AG20443 (cell line): ENCODE measurements around the gene ANKRD66.
"Not testable (repeated sequence)": the region's sequence is repeated elsewhere in the genome, so short reads cannot be mapped to it uniquely, and the experiment has no call there.

Experiments
- DNase-seq: peaks from one replicate; pipeline ENCODE4 v3.0.0; 2012; ENCODE audit warnings: low spot score, mixed read lengths

Gene ANKRD66

DNA sequence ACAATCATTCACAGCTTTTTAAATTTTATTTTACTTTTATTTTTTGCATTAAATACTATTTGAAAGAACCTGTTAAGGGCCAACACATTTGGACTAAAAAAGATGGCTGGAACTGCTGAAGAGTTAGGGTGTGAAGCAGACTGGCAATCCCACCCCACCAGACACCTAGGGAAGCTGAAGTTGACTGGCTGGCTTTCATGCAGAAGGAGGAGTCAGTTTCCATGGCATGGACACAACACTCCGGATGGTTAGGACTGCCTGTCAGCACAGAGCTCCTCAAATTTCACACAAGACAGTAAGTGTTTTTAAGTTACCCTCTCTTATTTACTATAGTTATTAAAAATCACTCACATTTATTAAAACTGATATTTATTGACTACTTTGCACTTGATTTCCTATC, at the start of gene ANKRD66:
Gene ANKRD66, plus strand, starts transcription at position 238 of the 400 bp plus-strand sequence. CDS start 5,016 bp downstream, outside the sequence.
- no peak for DNase-seq

DNA sequence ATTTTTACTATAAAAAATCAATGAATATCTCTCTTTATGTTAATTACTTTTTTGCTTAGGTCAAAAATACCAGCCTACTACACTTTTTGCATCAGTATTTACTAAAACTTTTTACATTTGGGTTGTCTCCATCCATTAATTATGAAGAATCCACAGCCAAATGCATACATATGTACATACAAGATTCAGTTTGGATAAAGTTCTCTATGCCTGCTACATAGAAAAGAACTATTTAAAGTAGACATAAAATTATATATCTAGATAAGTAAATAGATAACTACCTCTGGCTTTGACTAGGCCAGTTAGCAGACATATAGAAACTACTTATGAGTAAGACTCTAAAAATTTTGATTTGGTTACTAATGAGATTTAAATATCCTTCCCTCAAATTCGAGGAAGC, 46.8 kb upstream of the ANKRD66 start:
- no peak for DNase-seq

DNA sequence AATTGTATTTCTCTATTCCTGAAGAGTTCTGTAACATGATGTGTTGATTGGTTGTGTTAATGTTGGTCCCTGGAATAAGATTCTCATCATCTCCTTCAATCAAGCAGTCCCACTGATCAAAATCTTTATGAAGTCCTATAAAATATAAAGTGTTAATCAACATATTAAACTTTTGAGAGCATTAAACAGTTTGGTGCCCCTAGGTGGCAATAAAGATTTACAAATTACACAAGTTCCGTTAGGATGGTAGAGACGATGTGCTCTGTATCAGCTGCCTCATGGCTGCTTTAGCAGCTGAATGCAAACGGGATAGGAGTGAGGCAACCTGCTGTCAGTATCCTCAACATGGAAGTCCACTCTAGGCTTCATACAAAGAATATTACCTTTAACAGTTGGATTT, 42.2 kb upstream of the ANKRD66 start:
- DNase-seq, result no peak

DNA sequence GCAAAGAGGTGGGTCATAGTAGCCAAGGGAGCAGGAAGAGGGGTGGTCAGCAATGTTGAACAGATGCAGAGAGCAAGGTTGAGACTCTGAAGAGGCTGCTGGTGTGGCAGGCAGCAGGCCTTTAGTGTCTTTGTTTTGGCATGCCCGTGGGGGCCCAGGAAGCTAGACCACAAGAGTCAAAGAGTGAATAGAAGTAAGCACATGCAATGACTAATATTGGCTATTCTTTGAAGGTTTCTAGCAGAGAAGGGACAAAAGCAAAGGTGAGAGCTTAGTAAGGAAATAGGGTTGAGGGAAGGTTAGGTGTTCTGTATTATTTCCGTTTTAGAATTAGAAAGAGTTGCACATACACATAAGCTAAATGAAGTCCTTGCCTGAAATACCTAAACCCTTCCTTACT, 40.3 kb upstream of the ANKRD66 start:
- no peak for DNase-seq

DNA sequence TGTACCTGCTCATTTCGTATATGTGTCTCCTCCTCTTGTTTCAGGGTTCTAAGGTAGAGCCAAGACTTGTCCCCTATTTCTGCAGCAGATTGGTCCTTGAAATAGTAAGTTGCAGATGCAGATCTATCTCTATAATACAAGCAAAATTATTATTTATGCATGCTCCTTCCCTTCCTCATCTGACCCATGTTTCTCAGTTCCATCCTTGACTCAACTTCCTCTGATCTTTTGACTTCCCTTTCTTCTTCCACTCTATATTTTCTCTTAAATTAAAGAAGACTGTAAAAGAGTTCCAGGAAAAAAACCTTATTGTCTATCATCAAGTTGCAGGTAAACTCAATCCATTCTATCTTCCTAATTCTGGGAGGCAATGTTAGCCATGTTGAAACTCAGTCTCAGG, 35.2 kb upstream of the ANKRD66 start:
- DNase-seq, result no peak

DNA sequence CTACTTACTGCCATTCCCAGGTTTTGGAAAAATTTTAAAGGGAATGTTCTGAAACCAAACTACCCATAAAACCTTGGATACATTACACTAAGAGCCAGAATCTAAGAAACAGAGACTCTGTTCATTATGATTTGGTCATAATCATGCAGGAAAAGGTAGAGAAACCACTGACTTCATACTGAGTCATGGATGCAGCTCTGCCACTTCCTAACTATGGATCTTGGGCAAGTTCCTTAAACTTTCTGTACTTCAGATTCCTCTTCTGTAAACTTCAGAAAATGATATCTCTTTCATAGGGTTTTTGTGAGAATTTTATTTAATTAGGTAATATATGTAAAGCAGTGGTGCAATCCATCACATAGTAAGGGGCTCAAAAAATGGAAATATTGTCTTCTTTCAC, 31.6 kb upstream of the ANKRD66 start:
- no peak for DNase-seq

DNA sequence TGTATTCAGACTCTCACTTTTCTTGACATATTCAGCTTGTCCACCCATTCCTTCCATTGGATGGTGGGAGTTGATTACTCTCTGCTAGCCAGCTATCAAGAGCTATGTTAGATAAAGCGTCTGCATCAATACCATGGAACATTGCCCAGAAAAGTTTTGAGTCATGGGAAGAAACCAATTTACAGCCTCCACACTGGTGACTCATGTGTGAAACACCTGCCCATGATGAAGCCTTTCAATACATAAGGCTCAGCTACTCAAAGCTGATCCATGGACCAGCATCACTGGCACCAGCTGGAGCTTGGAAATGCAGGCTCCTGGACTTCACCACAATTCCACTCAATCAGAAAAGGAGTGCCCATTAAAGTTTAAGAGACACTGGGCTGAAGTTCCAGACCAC, 27.6 kb upstream of the ANKRD66 start:
- DNase-seq, result no peak

DNA sequence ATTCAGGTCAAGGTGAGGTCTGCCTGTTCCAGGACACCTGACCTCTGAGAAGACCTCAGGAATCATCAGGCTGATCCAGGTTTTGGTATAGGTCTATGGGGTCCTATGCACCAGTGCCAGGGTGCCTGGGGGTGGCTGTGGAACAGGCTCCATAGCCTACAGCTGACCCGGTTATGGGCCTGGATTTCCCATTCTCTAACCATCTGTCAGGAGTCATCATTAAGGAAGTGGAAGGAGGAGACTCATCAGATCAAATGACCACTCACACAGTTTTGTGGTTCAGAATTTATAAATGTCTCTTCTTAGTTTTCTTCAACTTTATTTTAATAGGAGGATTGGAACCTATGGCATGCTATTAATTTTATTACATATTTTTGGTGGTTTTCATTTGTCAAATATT, 26.3 kb upstream of the ANKRD66 start:
- DNase-seq, result no peak

DNA sequence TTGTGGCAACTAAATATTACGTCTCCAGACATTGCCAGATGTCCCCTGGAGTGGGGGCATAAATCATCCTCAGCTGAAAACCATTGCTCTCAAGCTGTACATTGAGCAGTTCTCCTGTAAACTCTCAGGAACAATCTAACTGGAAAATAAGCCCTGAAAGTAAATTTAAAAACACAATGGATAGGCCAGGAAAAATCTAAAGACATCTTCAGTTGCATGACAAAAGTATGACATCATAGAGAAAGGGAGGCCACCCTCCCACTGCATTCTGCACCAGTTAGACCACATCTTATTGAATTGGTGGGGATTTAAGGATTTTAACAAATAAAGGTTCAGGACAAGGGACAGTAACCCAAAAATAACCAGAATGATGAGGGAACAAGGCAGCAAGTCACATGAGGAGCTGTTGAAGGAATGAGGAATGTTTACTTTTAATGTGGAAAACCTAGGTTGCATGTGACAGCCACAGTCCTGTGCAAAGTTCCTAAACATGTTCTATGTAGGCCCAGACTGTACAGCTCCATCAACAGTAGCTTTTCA, 16.9 kb upstream of the ANKRD66 start:
- DNase-seq, result no peak

DNA sequence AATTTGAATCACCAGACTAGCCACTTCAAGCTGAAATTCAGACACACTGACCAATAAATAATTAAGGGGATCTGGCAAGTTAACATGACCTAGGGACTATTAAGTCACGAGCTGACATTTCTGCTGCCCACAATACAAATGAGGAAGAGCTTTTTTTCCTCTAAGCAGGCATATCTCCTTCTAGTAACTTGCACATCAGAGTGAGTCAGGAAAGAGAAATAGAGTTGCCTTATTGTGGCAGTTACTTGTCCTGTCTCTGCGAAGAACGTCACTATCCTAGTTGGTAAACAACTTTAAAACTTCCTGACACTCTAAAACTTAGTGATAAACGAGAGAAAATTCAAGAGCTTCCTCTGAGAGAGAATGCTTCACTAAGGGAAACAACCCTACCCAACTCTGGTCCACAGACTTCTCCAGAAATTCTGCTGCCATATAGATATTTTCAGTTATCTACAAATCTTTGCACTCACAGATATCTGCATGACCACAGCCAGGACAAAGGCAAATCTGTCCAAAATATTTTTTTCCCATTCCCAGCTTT, 15.7 kb upstream of the ANKRD66 start:
- no peak for DNase-seq

DNA sequence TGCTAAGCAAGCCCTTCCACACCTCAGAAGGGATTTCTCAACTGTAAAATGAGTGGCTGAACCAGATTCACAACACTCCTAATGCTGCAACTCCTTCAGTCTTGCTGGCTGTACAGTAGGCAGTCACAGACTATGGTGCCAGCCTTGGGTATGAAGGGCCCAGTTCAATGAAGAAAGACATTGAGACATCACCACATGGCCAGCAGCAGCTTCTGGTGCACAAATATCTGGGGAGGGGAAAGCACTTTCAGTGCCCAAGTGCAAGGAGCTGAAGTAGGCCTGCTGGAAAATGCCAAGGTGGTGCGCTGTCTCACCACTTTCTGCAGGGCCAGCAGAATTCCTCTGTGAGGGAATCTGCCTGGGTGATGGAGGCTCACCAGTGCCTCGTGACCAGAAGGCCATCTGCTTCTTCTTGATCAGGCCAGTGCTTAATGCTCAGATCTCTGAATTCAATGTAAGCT, 13.4 kb upstream of the ANKRD66 start:
- no peak for DNase-seq

DNA sequence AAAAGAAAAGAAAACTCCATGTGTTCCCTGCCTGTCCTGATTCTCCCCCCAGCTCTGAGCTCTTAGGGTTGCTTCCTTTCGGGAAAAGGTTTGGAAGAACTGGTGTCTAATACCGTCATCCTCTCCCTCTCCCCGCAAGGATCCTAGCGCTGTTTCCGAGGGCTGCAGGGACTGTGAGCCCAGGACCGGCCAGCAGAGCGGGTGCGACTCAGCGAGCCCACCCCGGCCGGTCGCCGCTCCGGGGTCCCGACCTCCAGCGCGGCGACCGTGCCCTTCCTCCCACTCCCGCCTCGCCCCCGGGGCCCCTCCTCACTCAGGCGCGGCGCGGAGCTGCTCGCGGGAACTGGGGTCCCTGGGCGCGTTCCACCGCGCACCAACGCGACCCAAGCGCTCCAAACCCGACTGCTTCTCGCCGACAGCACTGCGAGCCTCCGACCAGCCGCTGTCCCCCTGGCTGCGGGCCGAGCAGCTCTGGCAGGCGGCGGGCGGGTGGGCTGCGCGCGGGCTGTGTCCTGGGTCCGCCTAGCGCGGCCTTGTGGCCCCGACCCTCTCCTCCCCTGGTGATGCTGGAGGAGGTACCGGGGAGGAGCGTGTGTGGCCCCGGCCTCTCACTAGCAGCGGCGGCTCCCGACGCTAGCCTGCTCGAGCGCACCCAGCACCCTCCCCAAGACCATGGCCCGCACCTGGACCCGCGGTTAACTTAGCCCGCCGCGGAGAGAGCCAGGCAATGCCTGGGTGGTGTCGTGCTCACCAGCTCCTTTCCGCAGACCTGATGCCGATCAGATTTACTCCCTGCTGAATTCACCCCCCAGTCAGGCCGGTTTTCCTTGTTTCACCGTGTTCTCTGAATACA, 11.6 kb upstream of the ANKRD66 start, which contains the start of gene PLA2G7:
Gene PLA2G7, minus strand, starts transcription at position 509 of the 853 bp plus-strand sequence. CDS start 12,484 bp downstream, outside the sequence.
- DNase-seq, result peak; percentile 49

DNA sequence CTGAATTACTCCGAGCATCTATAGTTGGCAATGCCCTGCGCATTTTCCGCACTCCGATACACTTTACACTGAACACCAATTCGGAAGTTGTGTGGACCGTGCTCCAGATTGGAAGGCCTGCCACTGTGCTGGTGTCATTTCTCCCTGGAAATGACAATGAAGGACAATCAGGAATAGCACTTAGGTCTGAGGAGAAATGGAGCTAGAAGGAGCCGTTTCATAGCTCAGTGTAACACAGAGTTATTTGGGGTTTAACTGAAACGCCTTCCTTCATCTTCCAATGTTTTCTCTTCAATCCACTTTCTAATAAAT, 11.1 kb upstream of the ANKRD66 start:
- DNase-seq, result no peak

DNA sequence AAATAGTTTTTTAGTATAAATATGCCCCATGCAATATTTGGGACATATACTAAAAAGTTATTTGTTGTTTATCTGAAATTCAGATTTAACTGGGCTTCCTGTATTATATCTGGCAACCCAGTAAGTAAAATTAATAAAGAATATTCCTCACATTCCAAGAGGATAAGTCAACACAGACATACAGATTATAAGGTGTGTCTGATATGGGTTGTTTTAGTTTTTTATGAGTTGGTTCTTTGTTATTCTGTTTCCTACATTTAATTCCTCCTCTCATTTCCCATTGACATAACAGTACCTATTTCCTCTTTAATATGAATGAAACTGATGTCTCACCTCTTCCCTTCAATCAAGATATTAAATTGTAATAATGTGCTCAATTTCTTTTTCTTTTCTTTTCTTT, 9.8 kb upstream of the ANKRD66 start:
- no peak for DNase-seq

DNA sequence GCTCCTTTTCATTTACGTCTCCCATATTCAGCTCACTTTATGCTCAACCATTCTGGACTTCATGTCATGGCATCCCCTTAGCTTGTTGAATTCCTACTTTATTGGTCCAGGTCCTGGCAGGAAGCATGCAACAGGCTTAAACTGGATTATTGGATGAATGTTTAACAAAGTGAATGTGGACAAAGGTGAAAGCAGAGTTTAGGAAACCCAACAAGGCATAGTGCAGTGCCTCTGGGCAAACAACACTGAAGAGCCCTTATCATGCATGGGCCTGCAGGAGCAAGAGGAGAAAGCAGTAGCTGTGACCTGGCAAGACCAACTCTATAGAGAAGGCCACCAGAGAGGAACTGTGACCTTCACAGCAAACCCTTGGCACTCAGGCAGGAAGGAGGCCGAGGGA, 5.3 kb upstream of the ANKRD66 start:
- DNase-seq, result no peak

DNA sequence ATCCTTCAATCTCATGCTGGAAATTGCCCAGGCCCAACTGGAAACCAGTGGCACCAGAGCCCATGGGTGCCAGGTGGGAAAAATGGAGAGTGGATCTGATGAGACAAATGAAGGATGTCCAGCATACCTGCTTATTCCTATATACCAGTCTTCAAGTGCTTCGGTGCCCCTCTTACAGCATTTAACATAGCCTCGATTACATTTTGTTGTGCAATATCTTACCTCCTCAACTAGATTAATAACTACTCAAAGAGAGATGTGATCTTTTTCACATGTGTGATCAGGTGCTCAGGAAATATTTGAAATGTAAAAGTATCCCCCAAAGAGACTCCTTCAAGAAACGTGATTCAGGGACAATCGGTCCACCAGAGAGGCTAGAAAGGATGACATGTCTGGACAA, 4.8 kb upstream of the ANKRD66 start:
- no peak for DNase-seq

DNA sequence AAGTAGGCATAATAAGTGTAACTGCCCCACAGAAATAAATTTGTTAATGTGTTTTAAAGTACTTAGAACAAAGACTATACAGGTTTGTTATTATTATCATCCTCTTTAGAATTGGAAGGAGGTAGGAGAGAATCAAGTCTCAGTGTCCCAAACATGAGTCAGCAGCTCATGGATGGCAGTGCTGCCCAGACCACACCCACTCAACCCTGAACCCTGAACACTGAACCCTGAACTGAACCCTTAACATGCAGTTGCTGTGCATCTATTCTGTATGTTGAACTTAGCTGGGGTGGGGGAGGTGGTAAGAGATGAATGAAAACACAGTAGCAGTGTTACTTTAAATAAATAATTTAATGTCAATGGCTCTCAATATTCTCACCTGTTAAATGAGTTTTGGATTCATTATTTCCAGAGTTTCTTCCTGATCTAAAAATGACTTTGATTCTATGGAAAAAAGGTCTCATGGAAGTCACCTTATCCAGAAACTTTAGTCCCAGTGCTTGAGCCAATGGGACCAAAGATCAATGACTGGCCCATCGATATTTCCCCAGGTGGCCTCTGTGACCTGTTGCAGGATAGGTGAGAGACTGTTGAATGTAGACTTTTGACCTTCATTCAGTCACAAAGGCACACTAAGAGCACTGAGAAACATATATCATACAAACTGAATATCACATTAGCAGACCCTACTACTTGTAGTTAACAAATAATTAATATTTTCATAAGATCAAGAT, 3.1 kb upstream of the ANKRD66 start:
- DNase-seq, result no peak

DNA sequence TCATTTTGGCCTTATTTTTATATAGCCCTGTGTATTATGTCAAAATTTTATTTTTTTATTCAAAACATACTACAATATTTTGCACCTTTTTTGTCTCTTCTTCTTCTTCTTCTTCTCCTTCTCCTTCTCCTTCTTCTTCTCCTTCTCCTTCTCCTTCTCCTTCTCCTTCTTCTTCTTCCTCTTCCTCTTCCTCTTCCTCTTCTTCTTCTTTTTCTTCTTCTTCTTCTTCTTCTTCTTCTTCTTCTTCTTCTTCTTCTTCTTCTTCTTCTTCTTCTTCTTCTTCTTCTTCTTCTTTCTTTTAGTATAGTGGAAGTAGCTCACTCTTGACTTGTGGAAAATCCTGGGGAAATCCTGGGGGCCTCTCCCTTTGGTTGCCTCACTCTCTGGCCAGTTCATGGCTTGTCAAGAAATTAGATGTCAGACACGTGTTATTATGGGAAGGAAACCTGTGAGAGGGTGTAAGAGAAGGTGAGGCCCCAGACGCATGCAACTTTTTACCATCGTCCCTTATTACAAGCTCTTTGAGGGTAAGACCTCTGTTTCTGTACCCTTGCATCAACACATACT, 2.5 kb upstream of the ANKRD66 start:
- not testable (repeated sequence) for DNase-seq

DNA sequence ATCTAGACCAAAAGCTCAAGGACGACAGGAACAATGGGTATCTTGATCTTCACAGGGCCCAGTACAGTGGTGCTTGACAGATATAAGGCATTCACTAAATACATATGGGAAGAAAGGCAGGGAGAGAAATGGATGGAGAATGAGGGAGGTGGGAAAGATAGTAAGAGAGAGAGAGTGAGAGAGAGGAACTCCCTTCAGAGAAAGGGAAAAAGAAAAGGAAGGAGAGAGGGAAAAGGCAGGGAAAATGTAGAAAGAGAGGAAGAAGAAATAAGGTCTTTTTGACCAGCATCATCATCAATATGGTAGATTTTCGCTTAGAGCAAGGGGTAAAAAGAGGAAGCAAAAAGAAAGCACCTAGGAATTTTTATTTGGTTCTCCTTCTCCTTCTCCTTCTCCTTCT, 760 bp upstream of the ANKRD66 start:
- no peak for DNase-seq

DNA sequence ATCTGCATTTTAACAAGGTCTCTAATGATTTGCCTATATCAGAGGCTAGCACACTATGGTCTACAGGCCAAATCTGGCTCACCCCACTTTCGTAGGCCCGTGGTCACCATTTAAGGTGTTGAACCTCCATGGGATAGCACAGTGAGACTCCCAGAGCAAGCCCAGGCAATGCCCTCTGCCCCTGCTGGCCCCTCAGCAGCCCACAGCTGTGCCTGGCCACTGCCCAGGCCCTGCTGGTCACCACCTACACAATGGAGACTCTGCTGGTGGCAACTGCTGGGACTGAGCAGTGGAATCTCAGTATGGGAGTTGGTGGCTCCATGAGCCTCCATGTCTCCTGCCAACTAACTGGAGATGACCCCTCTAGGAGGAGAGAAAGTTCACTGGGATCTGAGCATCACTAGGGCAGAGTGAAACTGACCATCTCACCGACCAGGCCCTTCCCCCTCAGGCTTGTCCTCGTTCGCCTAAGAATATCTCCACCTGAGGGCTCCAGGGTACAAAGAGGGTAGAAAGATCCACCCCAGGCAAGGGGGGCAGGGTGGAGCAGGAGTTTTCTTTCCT, 2.3 kb downstream of the ANKRD66 start:
- DNase-seq, result no peak

DNA sequence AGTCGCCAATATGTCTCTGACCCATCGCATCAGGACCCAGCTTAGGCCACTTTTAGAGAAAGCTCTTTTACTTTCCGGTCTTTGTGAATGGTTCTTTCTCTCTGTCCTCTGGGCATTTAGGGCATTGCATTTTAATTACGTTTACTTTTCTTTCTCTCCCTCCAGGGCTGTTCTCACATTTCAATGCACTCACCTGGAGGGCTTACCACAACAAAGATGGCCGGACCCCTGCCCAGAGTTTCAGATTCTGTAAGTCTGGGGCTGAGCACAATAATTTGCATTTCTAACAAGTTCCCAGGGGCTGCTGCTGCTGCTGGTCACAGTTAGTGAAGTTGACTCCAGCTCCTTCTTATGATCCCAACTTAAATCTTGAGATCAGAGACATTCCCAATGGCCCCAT, 3.0 kb downstream of the ANKRD66 start:
- no peak for DNase-seq

DNA sequence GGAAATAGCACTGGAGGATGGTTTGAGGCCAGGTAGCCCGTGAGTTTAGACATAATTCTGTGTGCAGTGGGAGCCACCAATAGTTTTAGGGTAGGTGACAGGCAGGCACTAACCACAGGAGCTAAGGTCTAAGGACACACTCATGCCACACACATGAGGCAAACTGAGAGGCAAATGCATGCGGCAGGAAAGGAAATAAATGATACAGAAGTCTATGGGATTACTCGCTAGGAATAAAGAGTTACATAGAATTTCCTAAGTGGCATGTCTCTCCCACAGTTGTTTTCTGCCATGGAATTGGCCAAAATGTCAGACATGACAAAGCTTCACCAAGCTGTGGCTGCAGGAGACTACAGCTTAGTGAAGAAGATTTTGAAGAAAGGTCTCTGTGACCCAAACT, 4.9 kb downstream of the ANKRD66 start:
- DNase-seq, result no peak
